DMS79 treated with DMSO at 0.1 percent for 48 hours (cell line): ENCODE measurements around the gene WNT8A.
A peak's percentile ranks its signal among the peaks of the same experiment; 100 is the strongest.

Source experiments
- DNase-seq: peaks from one replicate; lab custom pipeline; 2025; lab: John Stamatoyannopoulos, UW

WNT8A gene

DNA sequence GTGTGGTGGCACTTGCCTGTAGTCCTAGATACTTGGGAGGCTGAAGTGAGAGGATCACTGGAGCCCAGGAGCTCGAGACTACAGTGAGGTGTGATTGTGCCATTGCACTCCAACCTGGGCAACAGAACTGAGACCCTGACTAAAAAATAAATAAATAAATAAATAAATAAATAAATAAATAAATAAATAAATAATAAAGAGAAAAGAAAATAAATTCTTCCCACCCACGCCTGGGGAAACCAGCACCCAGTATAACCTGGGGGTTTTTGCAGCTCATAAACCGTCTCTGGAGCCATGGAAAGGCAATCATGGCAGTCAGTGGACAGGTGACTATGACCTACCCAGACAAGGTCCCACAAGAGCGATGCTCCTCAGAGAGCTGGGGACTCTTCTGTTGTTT is 7.9 kb downstream of the WNT8A start:
- DNase-seq = no peak

DNA sequence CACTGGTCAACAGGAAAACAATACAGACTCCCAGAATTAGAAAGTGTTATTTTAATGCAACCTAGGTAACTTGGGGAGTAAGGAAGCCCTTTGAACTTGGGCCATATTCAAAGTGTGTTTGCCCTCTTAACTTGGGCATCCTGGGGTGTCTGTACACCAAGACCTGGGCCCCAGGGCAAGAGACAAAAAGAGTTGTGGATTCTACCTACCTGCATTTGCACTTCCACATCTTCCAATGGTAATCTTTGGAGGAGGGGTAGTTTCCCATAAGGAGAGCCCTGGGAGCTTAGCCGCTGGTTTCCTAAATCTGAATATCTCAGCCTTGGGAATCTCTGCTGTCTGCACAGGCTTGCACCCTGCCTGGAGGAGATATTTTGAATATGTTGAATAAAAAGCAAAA is 8.5 kb downstream of the WNT8A start:
- DNase-seq = no peak

GRCh38 chr5:138093036-138093435 is 9.2 kb downstream of the WNT8A start:
- no peak for DNase-seq

DNA sequence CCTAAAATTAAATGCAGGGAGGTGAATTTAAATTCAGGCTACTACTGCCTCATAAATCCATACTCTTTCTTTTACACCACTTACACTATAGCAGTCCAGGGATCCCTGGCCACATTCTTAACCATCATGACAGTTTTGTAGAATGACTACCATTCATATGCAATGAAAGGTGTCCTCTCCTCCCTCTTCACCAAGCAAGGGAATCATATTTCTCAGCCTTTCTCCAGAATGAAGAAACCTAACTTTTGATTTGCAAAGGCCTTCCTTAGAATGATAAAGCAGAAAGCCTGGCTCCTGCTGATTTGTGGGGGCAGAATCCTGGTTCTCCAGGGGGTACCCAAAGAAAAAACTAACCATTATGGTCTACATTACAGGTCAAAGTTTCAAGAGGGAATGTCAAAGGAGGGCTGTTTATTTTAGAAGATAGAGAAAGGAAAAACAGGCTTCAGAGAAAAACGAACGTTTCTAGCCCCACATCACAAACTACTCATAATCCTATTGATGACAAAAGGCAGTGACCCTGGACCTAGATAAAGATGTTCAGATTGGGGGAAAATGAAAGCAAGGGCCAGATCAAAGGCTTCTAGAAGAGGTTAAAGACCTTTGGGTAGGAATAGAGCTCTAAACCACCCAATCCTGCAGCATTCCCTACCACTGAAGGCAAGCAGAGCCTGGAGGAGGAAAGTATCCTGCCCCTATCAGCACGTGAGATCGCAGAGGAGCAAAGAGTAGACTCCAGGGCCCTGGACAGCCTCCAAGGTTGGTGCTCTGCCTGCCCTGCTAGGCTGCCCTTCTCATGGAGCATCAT is 11.5 kb downstream of the WNT8A start:
- no peak for DNase-seq

DNA sequence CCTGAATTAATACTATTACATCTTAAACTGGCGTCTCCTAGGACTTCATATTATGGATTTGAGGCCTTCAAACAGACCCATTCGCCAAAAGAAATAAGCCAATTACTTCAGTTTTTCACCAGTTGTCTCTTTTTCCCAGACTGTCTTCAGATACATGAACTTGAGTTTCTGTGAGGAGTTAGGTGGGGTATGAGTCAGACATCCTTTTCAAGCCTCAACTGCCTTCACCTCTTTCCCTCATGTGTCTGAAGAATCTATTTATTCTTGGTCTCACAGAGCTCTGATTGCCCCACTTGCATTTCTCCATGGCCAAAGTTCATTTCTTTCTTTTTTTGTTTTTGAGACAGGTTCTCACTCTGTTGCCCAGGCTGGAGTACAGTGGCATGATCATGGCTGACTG is 12.5 kb downstream of the WNT8A start:
- no peak for DNase-seq

DNA sequence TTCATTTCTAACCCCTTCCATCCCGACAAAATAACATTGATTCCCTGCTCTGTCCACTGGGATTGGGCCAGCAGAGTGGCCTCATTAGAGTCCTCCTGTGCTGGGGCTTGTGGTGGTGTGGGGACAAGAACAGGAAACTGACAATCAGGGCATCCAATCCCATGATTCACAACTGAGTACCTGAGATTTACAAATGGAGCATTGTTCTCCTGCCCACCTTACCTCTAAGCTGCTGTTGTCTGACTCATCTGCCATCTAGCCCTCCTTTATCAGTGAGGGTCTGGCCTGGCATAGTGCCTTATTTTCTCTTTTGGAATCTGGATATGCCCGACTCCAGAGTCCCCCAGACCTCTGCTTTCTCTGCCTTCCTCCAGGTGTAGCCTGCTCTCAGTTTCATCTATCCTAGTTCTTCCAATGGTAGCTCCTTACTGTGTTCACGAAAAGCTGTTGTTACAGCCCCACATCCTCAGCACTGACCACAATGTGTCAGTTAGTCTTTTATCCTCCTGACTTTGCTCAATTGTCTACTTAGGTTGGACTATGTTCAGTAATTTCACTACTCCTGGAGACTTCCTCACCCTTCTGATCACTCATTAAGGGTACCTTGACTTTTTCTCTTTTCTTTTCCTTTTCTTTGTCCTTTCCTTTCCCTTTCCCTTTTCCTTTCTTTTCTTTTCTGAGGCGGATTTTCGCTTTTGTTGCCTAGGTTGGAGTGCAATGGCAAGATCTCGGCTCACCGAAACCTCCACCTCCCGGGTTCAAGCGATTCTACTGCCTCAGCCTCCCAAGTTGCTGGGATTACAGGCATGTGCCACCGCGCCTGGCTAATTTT is 13.4 kb downstream of the WNT8A start:
- no peak for DNase-seq

DNA sequence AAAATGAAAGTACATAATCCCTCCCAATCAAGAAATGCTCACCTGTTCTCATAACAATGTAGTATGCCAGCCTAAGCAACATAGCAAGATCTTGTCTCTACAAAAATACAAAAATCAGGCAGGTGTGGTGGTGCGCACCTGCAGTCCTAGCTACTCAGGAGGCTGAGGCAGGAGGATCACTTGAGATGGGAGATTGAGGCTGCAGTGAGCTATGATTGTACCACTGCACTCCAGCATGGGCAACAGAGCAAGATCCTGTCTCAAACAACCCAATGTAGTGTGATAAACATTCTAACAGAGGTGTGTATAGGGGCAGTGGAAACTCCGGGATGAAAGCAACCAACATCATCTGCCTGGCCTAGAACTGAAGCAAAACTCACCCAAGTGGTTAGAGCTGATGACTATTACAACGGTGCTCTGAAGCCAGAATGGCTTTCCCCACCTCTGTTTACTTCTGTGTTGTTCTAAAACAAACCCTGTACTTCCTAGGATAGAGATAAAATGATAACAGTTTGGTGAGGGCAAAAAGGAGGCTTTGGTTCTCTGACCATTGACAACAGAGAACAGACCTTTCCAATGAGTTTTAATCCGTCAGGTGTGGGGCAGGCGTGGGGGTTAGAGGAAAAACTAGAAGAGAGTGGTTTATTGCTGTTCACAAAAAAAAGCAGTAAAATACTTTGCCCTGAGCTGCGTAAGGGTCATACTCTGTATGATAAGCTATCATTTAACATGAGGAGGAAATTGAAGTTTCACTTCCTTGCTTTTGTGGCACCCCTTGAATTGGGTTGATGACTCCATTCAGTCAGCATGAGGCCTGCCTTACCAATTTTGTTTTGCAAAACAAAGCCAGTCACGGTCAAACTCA is 18.9 kb downstream of the WNT8A start:
- no peak for DNase-seq

- DNase-seq = no peak
Observed at GRCh38 chr5:138103319-138103637, 19.4 kb downstream of the WNT8A start.

DNA sequence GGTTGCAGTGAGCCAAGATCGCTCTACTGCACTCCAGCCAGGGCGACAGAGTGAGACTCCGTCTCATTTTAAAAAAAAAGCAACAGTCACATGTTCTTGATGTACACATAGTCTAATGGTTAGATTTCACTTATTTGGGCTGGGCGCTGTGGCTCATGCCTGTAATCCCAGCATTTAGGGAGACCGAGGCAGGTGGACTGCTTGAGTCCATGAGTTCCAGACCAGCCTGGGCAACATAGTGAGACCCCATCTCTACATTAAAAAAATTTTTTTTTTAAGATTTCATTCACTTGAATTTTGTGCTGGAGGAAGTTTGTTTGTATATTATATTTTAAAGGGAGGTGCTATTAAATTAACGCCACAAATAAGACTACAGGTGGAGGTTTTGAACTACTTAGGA is 21.9 kb downstream of the WNT8A start:
- no peak for DNase-seq

DNA sequence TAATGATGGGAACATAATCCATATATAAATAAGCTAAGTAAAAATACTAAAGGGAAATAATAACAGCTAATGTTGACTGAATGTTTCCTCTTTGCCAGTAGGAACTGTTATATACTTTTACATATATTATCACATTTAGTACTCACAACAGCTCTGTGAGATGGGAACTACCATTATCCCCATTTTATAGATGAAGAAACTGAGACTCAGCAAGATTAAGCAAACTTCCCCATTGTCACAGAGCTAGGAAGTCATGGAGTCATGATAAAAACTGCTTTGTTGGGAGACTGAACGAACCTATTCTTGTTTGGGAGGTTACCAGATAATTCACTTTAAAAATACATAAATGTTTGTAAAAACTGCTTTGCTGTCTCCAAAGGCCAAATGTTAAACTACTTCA is 23.4 kb downstream of the WNT8A start:
- no peak for DNase-seq

DNA sequence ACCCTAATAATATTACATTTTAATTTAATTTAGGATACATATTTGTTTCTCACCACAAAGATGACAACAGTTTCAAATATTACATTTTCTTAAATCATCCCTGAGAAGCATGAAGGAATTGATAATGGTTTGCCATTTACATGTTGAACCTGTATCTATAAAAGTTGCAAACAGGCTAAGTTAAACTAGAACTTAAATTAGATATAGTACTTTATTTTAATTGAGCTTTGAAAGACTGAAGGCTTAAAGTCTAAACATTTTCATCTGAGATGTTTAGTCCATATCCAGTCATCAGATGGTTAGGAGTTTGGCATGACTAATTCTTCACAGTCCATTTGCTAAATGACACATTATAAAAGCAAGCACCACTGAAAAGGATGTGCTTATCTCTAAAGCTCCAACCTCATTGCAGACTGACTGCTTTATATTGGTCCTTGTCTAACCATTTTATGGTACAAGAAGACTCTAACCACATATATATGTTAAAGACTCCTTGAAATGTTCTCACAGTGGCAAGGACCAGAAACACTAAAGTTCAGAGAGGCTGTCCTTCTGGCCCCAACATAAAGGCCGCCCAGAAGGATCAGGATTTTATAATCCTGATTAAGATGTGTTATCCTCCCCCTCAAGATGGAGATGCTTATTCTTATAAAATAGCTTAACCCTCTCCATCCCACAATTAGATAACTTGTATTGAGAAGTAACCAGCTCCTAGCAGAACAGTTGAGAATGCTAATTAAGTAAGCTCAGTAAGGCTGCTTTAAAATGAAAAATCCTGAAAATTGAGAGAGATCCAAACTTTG is 25.8 kb downstream of the WNT8A start:
- DNase-seq = peak; percentile 1

- DNase-seq = peak; percentile 5
Observed at GRCh38 chr5:138110266-138110963, 26.6 kb downstream of the WNT8A start.

GRCh38 chr5:138111181-138111580 is 27.3 kb downstream of the WNT8A start:
- DNase-seq = no peak

DNA sequence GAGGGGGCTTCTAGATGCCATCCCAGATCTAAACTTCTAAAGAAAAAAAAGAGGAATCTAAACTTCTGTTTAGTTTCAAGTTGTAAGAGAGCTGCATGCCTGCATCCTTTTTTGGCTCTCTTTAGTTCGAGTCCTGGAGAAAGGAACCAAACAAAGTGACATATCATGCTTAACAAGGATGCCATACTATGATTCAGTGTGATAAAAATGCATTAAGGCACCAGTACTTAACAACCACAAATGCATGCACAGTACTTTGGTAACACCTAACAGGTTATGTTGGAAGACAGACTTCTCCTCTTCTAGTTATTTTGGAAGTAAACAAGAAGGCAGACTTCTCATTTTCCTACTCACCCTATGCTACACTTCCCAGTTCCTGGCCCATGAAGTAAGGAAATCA is 28.1 kb downstream of the WNT8A start:
- DNase-seq = no peak

- no peak for DNase-seq
Observed at GRCh38 chr5:138115254-138115653, 31.4 kb downstream of the WNT8A start.

DNA sequence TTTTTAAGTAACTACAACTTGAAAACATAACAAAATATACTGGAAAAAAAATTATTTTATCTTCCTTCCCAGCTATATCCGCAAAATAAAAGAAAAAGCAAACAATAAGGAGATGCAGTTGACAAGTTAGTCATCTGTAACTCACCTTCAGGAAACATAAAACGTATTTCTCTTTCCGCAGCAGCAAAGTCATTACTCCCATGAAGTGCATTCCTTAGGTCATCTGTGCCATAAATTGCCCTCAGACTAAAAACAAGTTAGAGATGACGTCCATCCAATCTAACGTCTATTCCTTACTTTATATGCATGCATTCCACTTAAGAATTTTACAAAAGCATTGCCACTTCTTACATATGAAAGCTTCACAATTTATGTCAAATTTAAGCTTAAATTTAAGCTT is 44.5 kb downstream of the WNT8A start:
- no peak for DNase-seq

- DNase-seq = no peak
Observed at GRCh38 chr5:138129347-138129746, 45.5 kb downstream of the WNT8A start.

- no peak for DNase-seq
Observed at GRCh38 chr5:138132543-138132942, 48.7 kb downstream of the WNT8A start.

GRCh38 chr5:138138949-138139780 is 55.3 kb downstream of the WNT8A start, which contains the start of gene NME5:
Gene NME5, minus strand, starts transcription at chr5:138139428. Its CDS starts 648 bp downstream, at chr5:138138780.
- peak; percentile 37 for DNase-seq

GRCh38 chr5:138139781-138140090 is 55.9 kb downstream of the WNT8A start:
- no peak for DNase-seq
